ENCODE data around the gene OSBP2.

DNA sequence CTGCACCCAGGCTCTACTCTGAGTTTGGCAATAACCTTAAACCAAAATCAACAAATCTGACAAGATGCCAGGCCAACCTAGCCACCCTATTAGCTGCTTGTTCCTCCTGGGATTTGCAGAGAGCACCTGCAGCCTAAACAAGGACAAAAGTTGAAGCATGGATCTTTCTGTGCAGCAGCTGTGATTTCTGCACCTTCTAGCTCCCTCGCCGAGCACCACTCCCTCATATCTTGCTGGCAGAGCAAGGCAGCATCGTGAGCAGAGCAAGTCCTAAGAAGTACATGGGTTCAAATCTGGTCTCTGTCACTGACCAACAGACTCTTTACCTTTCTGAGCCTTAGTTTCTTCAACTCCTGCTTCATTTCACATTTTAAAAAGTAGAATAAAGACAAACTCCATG, 235.6 kb downstream of the OSBP2 start:
- TF ChIP-seq SIN3A (IDR thresholded peaks at IDR 0.05; ENCODE audit: borderline replicate concordance, insufficient read depth, low read length) (no peak), POLR2AphosphoS5 (IDR thresholded peaks at IDR 0.05; ENCODE audit: low read depth, low read length) (no peak)

All from PFSK-1 (cell line).